HPDE6-E6E7 (cell line): ENCODE results near the gene GLI1.

Experiments
- DNase-seq: peaks from one replicate; pipeline ENCODE4 v3.0.0; 2011; ENCODE audit warnings: missing footprints; ENCODE audit errors: extremely low spot score

The GLI1 gene

GRCh38 chr12:57460841-57461275, 1.3 kb downstream of the GLI1 start:
- no peak for DNase-seq

GRCh38 chr12:57461276-57461916, 1.8 kb downstream of the GLI1 start:
- DNase-seq = no peak

- no peak for DNase-seq
These were observed 2.3 kb downstream of the GLI1 start for GRCh38 chr12:57461917-57462250.

- DNase-seq = peak; percentile 95
These were observed 2.8 kb downstream of the GLI1 start for GRCh38 chr12:57462251-57462911.

GRCh38 chr12:57462912-57463253, 3.3 kb downstream of the GLI1 start:
- no peak for DNase-seq

GRCh38 chr12:57464569-57464968, 5.0 kb downstream of the GLI1 start:
- DNase-seq = no peak

- no peak for DNase-seq
These were observed 5.6 kb downstream of the GLI1 start for GRCh38 chr12:57465030-57465746.

GRCh38 chr12:57465747-57466505, 6.3 kb downstream of the GLI1 start:
- no peak for DNase-seq

GRCh38 chr12:57467212-57467874, 7.8 kb downstream of the GLI1 start:
- DNase-seq = no peak

GRCh38 chr12:57467915-57468314, 8.3 kb downstream of the GLI1 start:
- DNase-seq = no peak

- no peak for DNase-seq
These were observed 9.9 kb downstream of the GLI1 start for GRCh38 chr12:57469296-57470164.

GRCh38 chr12:57470286-57470969, 10.8 kb downstream of the GLI1 start:
- DNase-seq = no peak

GRCh38 chr12:57470970-57471656, 11.5 kb downstream of the GLI1 start:
- DNase-seq = no peak

GRCh38 chr12:57471661-57472060, 12.1 kb downstream of the GLI1 start:
- no peak for DNase-seq

GRCh38 chr12:57472391-57472790, 12.8 kb downstream of the GLI1 start:
- DNase-seq = no peak

GRCh38 chr12:57473392-57473791, 13.8 kb downstream of the GLI1 start:
- no peak for DNase-seq

GRCh38 chr12:57473886-57474285, 14.3 kb downstream of the GLI1 start:
- DNase-seq = no peak

- DNase-seq = no peak
These were observed 14.8 kb downstream of the GLI1 start for GRCh38 chr12:57474430-57474829.

GRCh38 chr12:57474862-57475261, 15.3 kb downstream of the GLI1 start:
- DNase-seq = no peak
